HG03354 (cell line): ENCODE results near the gene TNFAIP8L1.

Source experiments
- ATAC-seq: cut with Tn5 transposase; IDR thresholded peaks from one replicate; pipeline ENCODE4 v1.9.1; 2021; ENCODE audit warnings: mild to moderate bottlenecking; ENCODE audit not compliant: unreplicated experiment, poor library complexity, severe bottlenecking

Gene TNFAIP8L1

DNA sequence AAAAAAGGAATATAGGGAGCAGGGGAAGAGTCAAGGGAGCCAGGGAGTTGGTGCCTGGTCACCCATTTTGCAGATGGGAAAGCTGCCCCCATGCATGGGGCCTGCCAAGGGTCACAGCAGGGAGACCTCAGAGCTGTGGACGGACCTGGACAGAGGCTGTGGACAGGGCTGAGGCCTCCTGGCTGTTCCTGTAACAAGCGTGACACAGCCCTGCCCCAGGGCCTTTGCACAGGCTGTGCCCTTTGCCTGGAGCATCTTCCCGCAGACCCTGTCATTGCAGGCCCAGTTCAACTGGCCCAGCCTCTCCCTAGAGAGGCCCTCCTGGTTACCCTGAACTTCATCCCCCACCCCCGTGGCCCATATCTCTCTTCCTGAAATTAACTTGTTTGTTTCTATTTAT is 6.4 kb downstream of the TNFAIP8L1 start:
- ATAC-seq = no peak

GRCh38 chr19:4647676-4648644 is 8.6 kb downstream of the TNFAIP8L1 start:
- no peak for ATAC-seq

DNA sequence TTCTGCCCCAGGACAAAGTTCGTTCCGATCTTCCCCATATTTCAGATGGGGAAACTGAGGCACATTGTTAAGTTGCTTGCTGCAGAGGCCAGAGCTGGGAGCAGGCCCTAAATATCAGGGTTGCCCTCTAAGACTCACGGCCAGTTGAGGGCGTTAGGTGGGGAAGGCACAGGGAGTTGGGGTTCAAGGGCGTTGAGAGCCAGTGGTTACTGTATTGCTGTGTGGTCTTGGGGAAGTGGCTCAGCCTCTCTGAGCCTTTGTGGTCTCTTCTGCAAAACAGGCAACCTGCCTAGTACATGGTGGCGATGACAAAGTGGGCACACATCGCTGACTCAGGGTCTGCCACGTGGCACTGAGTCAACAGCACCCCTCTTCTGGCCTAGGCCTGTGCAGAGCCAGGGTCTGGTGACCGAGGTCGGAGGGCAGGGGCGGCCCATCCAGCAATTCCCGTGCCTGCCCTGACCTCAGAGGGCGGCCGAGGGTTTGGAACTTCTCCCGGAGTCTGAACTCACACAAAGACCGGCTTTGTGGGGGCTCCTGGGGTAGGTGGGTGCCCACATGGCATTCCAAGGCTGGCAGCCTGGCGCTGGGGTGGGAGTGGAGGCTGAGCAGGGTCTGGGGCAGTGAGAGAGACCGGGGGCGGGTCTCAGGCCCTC is 10.2 kb downstream of the TNFAIP8L1 start:
- ATAC-seq = no peak

DNA sequence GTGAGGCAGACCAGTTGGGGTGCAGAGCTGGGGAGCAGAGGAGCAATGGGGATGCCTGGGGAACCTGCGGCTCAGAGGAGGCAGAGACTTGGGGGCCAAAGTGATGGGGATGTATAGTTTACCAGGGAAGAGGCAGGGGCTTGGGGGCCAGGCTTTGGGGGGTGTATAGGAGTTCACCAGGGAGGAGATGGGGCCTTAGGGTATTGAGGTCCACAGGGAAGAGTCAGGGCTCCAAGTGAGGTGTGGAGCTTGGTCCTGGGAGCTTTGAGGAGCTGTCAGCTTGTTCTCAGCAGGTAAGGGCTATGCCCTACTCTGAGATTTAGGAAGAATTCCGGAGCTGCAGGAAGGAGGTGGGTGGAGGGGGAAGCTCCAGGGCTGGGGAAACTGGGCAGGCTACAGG is 10.8 kb downstream of the TNFAIP8L1 start:
- no peak for ATAC-seq

DNA sequence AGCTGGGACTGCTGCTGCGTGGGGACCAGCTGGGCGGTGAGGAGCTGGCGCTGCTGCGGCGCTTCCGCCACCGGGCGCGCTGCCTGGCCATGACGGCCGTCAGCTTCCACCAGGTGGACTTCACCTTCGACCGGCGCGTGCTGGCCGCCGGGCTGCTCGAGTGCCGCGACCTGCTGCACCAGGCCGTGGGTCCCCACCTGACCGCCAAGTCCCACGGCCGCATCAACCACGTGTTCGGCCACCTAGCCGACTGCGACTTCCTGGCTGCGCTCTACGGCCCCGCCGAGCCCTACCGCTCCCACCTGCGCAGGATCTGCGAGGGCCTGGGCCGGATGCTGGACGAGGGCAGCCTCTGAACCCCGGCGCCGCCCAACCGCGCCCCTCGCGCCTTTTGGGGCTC is 12.8 kb downstream of the TNFAIP8L1 start:
- no peak for ATAC-seq

GRCh38 chr19:4653793-4654436 is 14.6 kb downstream of the TNFAIP8L1 start:
- ATAC-seq = no peak

- no peak for ATAC-seq
Measured at GRCh38 chr19:4654437-4655361, 15.4 kb downstream of the TNFAIP8L1 start.

DNA sequence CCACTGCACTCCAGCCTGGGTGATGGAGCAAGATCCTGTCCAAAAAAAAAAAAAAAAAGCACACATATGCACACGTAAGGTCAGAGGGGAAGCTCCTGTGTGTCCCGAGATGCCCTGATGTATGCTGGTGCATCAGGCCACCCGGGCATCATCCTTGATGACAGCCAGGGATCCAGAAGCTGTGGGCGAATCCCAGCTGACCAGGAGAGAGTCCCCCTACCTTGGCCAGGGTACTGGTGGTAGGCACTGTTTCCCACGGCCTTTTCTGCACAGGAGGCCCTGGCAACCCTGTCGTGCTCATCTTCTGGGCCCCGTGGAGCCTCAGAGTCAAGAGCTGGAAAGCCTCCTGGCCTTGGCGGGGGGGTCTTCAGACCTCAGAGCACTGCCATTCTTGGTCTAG is 16.8 kb downstream of the TNFAIP8L1 start:
- no peak for ATAC-seq

- ATAC-seq = no peak
Measured at GRCh38 chr19:4657262-4657661, 17.9 kb downstream of the TNFAIP8L1 start.

DNA sequence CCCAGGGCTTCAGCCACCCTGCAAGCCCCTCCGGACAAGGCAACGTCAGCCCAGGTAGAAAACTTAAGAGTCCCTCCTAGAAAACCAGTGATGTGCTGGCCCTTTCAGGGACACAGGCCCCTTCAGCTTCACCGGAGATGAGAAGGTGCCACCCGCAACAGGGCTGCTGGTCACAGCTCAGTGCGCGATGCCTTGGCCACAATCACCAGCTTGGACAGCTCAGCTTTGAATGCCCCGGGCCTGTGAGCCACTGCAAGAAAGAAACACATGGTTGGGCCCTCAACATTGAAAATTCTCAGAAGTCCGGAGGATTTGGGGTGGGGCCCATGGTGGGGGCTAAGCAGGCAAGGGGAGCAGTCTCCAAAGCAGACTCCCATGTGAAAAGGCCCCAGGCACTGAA is 18.5 kb downstream of the TNFAIP8L1 start:
- no peak for ATAC-seq

DNA sequence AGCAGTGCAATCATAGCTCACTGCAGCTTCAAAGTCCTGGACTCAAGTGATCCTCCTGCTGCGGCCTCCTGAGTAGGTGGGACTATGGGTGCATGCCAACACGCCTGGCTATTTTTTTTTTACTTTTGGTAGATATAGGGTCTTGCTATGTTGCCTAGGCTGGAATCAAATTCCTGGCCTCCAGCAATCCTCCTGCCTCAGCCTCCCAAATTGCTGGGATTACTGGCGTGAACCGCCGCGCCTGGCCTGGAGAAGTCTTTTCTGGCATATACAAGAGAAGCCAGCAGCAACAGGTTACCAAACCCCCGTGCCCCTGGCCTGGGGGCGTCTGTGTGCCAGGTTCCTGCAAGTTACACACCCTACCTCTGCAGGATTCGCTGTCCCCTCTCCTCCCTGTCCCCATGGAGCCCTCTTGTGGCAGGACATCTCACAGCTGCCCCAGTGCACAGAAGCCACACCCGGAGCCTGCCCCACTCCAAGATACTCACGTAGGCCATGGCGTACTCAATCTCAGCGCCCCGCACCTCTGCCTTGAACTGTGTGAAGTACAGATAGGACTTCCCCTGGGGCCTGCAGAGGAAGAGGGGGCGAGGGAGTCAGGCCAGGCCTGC is 21.0 kb downstream of the TNFAIP8L1 start:
- ATAC-seq = no peak

- no peak for ATAC-seq
Measured at GRCh38 chr19:4660993-4661392, 21.7 kb downstream of the TNFAIP8L1 start.

DNA sequence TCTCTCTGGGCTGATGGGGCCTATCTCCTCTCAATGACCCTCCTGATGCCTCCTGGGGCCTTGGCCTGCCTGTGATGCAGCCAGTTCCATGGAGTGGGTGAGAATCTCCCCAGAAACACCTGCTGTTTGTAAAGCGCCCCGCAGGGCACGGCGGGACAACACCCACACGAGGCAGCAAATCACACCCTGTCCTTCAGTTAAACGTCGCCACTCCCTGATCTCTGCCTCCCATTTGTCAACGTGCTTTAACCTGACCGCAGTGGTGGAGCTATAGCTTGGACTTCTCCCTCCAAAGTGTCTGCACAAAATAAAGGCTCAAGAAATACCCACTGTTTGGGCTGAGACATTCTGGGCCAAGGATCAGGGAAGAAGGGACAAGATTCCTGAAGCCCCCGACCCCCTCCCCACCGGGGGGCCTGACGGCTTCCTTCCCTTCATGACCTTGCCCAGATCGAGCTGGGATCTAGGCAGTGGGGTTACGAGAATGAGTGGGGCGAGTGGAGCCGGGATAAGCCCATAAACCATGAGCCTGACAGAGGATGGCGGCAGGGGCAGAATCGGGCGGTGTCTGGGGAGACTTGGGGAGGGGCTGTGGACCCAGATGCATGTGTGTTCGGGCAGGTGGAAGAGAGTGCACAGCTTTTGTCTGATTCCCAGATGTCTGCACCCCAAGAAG is 22.8 kb downstream of the TNFAIP8L1 start:
- ATAC-seq = no peak

- no peak for ATAC-seq
Measured at GRCh38 chr19:4662812-4663211, 23.5 kb downstream of the TNFAIP8L1 start.

GRCh38 chr19:4664642-4665041 is 25.3 kb downstream of the TNFAIP8L1 start:
- no peak for ATAC-seq

DNA sequence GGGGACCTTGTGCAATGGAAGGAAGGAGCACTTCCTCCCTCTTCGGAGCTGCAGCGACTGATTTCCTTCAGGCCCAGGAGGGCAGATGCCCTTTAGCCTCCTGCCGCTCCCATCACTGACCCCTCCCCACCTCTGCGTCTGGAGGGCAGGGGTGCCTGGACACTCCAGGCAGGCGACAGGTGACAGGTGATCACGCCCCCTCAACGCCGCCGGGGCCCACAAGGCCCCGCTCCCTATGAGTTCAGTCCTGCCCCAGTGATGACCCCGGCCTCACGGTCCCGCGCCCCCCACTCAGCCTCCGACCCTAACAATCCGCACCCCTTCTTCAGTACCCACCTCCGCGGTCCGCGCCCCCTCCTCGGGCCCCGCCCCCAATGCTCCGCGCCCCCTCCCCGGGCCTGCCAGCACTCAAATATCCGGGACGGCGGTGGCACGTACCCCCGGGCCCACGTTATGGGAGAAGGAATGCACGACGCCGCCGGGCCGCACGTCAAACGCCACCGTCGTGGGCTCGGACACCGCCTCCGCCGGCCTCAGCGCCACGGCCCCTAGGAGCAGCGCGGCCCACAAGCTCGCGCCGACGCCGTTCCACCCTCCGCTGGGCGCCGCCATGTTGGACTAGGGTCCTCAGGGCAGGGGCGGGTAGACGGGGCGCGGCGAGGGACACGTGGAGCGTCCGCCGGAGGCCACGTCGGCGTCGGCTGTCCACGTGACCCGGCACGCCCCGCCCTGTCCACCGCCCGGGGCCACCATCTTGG is 30.6 kb downstream of the TNFAIP8L1 start, which contains the start of gene MYDGF:
Gene MYDGF, minus strand, starts transcription at position 620 of the 758 bp plus-strand sequence. Its CDS starts 8 bp downstream, at position 612.
- peak; percentile 89 for ATAC-seq

- ATAC-seq = no peak
Measured at GRCh38 chr19:4671185-4671851, 32.0 kb downstream of the TNFAIP8L1 start.
